Neutrophil (primary cell): ENCODE measurements around the gene RAPGEF2.
"Not testable (repeated sequence)": the region's sequence is repeated elsewhere in the genome, so short reads cannot be mapped to it uniquely, and the experiment has no call there.

Experiments
- H3K27ac ChIP-seq: fragments of 200-600 bp; sonication (generic); 2 replicates; pipeline ENCODE4 v1.5.1; 2016; ENCODE audit warnings: mild to moderate bottlenecking, moderate library complexity
- H3K27me3 ChIP-seq: fragments of 200-600 bp; sonication (generic); 2 replicates; pipeline ENCODE4 v1.6.0; 2016; ENCODE audit warnings: mild to moderate bottlenecking
- H3K36me3 ChIP-seq: fragments of 200-600 bp; sonication (generic); 2 replicates; pipeline ENCODE4 v1.5.1; 2017
- H3K4me1 ChIP-seq, 2 experiments: fragments of 200-600 bp in 1 of 2; sonication (generic) in 1 of 2; 1 replicate in 1 of 2; 2 replicates in 1 of 2; pipeline versions ENCODE4 v1.5.1 to v1.6.1; 2013 to 2016; ENCODE audit warnings: low read depth in 1 of 2, low read length in 1 of 2, mild to moderate bottlenecking in 1 of 2, moderate library complexity in 1 of 2; ENCODE audit not compliant: control insufficient read depth in 1 of 2, insufficient read depth in 1 of 2
- H3K4me3 ChIP-seq, 2 experiments: fragments of 200-600 bp in 1 of 2; sonication (generic) in 1 of 2; 1 replicate in 1 of 2; 2 replicates in 1 of 2; pipeline ENCODE4 v1.5.1; 2013 to 2016; ENCODE audit warnings: low read depth in 1 of 2, low read length in 1 of 2, mild to moderate bottlenecking in 1 of 2, moderate library complexity in 1 of 2
- H3K9me3 ChIP-seq: fragments of 200-600 bp; sonication (generic); 2 replicates; pipeline ENCODE4 v1.5.1; 2016
- TF ChIP-seq, protein P1 (sequence below): fragments of 200-600 bp; sonication (generic); IDR thresholded peaks from 2 replicates; pipeline ENCODE4 v1.5.1; 2016; ENCODE audit warnings: antibody characterized with exemption

The RAPGEF2 gene

DNA sequence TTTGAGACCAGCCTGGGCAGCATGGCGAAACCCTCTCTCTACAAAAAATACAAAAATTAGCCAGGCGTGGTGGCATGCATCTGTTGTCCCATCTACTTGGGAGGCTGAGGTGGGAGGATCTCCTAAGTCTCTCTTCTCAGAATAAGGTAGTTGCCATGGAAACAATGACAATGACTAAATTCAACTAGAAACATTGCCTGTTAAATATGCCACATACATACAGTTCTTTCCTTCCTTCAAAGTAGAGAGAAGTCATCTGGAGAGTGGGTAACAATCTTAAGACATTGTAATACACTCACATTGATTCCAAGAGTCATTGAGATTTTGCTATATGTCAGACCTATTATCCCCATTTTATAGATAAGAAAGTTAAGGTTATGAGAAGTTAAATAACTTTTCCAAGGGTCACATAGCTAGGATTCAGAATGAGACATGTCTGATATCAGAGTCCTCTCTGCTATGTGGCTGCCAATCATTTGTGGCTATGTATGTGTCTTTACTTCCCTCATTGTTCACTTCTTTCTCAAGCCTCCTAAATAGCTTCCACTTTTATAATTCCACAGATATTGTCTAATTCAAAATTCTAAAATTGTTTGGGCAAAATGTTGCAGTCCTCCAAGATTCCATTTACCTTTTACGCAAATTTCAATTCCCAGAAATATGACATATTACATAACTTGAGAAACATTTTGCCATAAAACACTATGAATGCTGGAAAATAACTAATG is 37.2 kb upstream of the RAPGEF2 start:
- TF ChIP-seq, protein P1, sequence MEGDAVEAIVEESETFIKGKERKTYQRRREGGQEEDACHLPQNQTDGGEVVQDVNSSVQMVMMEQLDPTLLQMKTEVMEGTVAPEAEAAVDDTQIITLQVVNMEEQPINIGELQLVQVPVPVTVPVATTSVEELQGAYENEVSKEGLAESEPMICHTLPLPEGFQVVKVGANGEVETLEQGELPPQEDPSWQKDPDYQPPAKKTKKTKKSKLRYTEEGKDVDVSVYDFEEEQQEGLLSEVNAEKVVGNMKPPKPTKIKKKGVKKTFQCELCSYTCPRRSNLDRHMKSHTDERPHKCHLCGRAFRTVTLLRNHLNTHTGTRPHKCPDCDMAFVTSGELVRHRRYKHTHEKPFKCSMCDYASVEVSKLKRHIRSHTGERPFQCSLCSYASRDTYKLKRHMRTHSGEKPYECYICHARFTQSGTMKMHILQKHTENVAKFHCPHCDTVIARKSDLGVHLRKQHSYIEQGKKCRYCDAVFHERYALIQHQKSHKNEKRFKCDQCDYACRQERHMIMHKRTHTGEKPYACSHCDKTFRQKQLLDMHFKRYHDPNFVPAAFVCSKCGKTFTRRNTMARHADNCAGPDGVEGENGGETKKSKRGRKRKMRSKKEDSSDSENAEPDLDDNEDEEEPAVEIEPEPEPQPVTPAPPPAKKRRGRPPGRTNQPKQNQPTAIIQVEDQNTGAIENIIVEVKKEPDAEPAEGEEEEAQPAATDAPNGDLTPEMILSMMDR: no peak
- Histone ChIP-seq H3K4me1 (no peaks in the 10 kb centered on the region), H3K4me3 (no peak overlapping the region), H3K27me3 (no peaks in the 10 kb centered on the region), H3K9me3 (no peaks in the 10 kb centered on the region), H3K36me3 (no peaks in the 10 kb centered on the region), H3K27ac (no peak overlapping the region)

DNA sequence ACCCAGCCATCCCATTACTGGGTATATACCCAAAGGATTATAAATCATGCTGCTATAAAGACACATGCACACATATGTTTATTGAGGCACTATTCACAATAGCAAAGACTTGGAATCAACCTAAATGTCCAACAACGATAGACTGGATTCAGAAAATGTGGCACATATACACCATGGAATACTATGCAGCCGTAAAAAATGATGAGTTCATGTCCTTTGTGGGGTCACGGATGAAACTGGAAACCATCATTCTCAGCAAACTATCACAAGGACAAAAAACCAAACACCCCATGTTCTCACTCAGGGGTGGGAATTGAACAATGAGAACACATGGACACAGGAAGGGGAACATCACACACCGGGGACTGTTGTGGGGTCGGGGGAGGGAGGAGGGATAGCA is 34.7 kb upstream of the RAPGEF2 start:
- H3K27ac ChIP-seq, H3K4me3 ChIP-seq, H3K36me3 ChIP-seq, H3K4me1 ChIP-seq, H3K9me3 ChIP-seq, H3K27me3 ChIP-seq: not testable (repeated sequence)

DNA sequence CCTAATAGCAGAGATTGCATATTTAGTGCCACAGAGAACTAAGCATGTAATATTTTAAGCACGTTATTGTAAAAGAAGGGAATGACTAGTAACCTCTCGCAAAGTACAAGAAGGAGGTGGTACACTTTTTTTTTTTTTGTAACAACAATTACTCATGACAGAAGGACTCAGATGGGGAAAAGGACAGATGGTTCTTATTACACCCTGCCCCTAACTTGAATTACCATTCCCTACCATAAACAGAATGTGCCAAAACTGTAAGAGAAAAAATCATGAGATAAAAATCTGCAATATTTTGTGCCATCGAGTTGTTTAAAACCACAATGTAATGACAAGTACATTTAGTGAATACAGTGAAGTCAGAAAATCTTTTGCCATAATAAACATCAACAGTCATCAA is 33.0 kb upstream of the RAPGEF2 start:
- no peak overlapping the region for H3K27ac ChIP-seq
- H3K36me3 ChIP-seq: no peaks in the 10 kb centered on the region
- TF ChIP-seq, protein P1: no peak
- no peaks in the 10 kb centered on the region for H3K9me3 ChIP-seq
- H3K4me3 ChIP-seq: no peak overlapping the region
- no peaks in the 10 kb centered on the region for H3K27me3 ChIP-seq
- H3K4me1 ChIP-seq: no peaks in the 10 kb centered on the region

DNA sequence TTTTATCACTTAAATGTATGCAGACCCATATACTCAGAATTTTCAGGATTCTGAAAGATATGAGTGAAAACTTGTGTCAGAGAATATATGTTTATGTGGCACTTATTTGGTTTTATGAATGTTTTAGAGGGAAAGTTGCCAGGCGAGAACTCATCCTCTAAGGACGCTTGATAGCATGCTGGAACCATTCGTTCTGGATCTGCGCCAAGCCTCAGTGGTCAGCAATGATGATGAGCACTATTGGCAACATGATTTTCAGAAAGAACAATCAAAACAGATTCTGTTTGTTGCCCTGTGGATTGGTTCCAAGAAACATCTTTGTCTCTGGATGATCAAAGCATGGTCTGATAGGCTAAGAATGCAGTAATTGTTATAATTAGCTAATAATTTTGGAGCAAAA is 32.1 kb upstream of the RAPGEF2 start:
- Histone ChIP-seq H3K4me1 (no peaks in the 10 kb centered on the region), H3K4me3 (no peak overlapping the region), H3K27me3 (no peaks in the 10 kb centered on the region), H3K27ac (no peak overlapping the region), H3K36me3 (no peaks in the 10 kb centered on the region), H3K9me3 (no peaks in the 10 kb centered on the region)
- TF ChIP-seq, protein P1: no peak

DNA sequence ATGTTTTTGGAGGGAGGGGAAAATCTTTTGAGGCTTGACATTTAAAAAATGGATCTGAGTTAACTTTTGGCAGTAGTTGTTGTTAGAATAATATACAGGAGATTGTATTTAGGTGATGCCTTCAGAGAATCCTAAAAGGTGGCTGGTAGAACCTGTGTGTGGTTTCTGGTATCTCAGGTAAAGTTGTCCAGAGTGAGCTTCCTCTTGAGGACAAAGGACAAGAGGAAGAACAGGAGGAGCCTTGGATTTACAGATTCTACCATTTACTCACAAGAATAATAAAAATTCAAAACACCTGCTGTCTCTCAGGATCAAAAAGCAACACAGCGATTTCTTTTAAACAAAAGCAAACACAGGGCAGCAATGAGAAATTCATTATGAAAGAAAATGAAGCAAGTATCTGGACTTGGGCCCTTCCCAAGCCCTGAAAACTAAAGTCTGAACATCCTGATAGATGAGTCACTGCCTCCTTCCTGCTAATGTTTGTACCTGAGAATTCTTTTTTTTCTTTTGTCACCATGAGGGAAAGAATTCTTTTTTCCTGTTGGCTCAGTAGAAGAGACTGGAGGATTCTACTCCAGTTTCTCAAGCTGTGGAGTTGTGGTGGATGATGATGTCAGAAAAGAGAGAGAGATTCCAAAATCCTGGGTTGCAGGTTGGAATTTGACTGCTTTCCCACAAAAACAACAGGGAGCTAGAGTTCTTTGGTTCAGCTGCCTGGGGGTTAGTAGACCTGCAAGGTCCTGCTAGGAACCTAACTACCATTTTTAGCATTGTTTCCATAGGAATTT is 31.5 kb upstream of the RAPGEF2 start:
- Histone ChIP-seq H3K27ac (no peak overlapping the region), H3K4me3 (no peak overlapping the region)
- TF ChIP-seq, protein P1: no peak

More for the DNA sequence above, 31.5 kb upstream of the RAPGEF2 start:
- Histone ChIP-seq H3K9me3 (no peaks in the 10 kb centered on the region), H3K36me3 (no peaks in the 10 kb centered on the region), H3K4me1 (no peaks in the 10 kb centered on the region), H3K27me3 (no peaks in the 10 kb centered on the region)
